ENCODE data around the gene ARSK. TPM values are rescaled to one million over a fixed set of nuclear protein-coding genes. Genes with fewer than 3 reads are reported as not detected.

Gene ARSK
- total and polyA plus RNA-seq, 11 donors, result 1.8 to 5.7 (median 3.5) TPM

GRCh38 chr5:95531491-95531890 lies 23.4 kb upstream of the ARSK start:
- Histone ChIP-seq H3K27me3 (no peaks in the 10 kb centered on the region), H3K27ac (no peak overlapping the region), H3K4me1 (peaks cover 0 to 9% (median 0%) of the 10 kb centered on the region in 12 donors), H3K9me3 (no peaks in the 10 kb centered on the region), H3K36me3 (peaks cover 0 to 96% (median 67%) of the 10 kb centered on the region in 9 donors), H3K4me3 (no peak overlapping the region)
- TF ChIP-seq, protein P1, sequence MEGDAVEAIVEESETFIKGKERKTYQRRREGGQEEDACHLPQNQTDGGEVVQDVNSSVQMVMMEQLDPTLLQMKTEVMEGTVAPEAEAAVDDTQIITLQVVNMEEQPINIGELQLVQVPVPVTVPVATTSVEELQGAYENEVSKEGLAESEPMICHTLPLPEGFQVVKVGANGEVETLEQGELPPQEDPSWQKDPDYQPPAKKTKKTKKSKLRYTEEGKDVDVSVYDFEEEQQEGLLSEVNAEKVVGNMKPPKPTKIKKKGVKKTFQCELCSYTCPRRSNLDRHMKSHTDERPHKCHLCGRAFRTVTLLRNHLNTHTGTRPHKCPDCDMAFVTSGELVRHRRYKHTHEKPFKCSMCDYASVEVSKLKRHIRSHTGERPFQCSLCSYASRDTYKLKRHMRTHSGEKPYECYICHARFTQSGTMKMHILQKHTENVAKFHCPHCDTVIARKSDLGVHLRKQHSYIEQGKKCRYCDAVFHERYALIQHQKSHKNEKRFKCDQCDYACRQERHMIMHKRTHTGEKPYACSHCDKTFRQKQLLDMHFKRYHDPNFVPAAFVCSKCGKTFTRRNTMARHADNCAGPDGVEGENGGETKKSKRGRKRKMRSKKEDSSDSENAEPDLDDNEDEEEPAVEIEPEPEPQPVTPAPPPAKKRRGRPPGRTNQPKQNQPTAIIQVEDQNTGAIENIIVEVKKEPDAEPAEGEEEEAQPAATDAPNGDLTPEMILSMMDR (IDR thresholded peaks at IDR 0.05), result no peak
- DNase-seq, result no peak
- no peak for ATAC-seq
- intact Hi-C loops (cut with DNase I), result loop anchor here in 1 of 10 donors (10.0 kb wide), 1 partner anchor 1643 kb away; no protein-coding TSS in a partner anchor

- H3K4me1 ChIP-seq, result peaks cover 0 to 9% (median 0%) of the 10 kb centered on the region in 12 donors
Observed at GRCh38 chr5:95532415-95532814, 22.5 kb upstream of the ARSK start.

DNA sequence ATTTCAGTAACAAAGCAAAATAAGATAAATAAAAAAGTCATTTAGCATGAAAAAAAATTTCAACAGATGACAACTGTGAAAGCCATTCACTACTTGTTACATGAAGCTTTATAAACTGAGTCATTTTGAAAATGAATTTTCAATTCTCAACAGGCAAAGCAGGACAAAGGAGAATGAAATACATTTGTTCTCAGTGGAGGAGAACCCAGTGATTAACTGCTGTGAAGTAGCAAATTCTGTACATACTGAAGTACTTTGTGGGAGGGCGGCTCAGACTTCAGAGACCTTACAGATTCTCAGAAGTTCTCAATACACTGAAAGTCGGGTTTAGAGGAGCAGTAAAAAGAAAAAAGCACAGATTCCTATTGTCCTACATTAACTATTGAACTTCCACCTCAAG lies 21.8 kb upstream of the ARSK start:
- Histone ChIP-seq H3K4me3 (no peak overlapping the region), H3K4me1 (peaks cover 0 to 9% (median 0%) of the 10 kb centered on the region in 12 donors), H3K27ac (no peak overlapping the region), H3K27me3 (no peaks in the 10 kb centered on the region), H3K36me3 (peaks cover 0 to 95% (median 67%) of the 10 kb centered on the region in 9 donors), H3K9me3 (no peaks in the 10 kb centered on the region)
- intact Hi-C loops (cut with DNase I), result loop anchor here in 1 of 10 donors (10.0 kb wide), 1 partner anchor 1642 kb away; no protein-coding TSS in a partner anchor
- no peak for DNase-seq
- ATAC-seq, result no peak
- TF ChIP-seq, protein P1 (IDR thresholded peaks at IDR 0.05), result no peak
- TF ChIP-seq POLR2A (IDR thresholded peaks at IDR 0.05), result no peak
- 71 to 82% (median 75%) methylated on average over 2 of the region's 2 CpGs for WGBS, 4 donors

More at GRCh38 chr5:95532415-95532814, 22.5 kb upstream of the ARSK start:
- peaks cover 0 to 96% (median 67%) of the 10 kb centered on the region in 9 donors for H3K36me3 ChIP-seq
- intact Hi-C loops (cut with DNase I), result loop anchor here in 1 of 10 donors (10.0 kb wide), 1 partner anchor 1642 kb away; no protein-coding TSS in a partner anchor
- no peak for DNase-seq
- WGBS, 4 donors, result 89 to 96% (median 94%) methylated on average over 2 of the region's 2 CpGs
- H3K9me3 ChIP-seq, result no peaks in the 10 kb centered on the region
- no peaks in the 10 kb centered on the region for H3K27me3 ChIP-seq
- TF ChIP-seq, protein P1 (IDR thresholded peaks at IDR 0.05), result no peak
- no peak for TF ChIP-seq POLR2A (IDR thresholded peaks at IDR 0.05)
- no peak overlapping the region for H3K4me3 ChIP-seq
- no peak for ATAC-seq
- no peak overlapping the region for H3K27ac ChIP-seq

DNA sequence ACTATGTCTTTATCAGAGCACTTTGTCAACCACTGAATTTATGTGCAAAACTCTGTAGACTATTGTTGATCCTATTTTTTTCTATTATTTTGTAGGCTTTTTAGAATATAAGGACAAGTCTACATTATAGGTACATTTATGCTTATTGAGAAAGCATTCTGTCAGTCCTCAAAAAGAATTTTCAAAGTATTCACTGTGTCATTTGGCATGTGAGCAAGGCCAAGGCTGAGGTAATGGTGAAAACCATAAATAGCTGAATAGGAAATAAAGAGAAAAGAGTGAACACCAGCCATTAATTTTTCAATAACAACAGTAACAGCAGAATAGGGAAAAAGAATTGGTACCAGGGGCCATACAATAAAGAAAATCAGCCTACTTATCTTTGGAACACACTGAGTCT lies 21.1 kb upstream of the ARSK start:
- no peak for TF ChIP-seq POLR2A (IDR thresholded peaks at IDR 0.05)
- TF ChIP-seq, protein P1 (IDR thresholded peaks at IDR 0.05), result no peak
- Histone ChIP-seq H3K9me3 (no peaks in the 10 kb centered on the region), H3K4me1 (peaks cover 0 to 9% (median 0%) of the 10 kb centered on the region in 12 donors), H3K27me3 (no peaks in the 10 kb centered on the region), H3K27ac (no peak overlapping the region), H3K4me3 (no peak overlapping the region), H3K36me3 (peaks cover 0 to 95% (median 65%) of the 10 kb centered on the region in 9 donors)
- ATAC-seq (no peak), DNase-seq (no peak)
- intact Hi-C loops (cut with DNase I), result loop anchor here in 1 of 10 donors (10.0 kb wide), 1 partner anchor 1641 kb away; no protein-coding TSS in a partner anchor

All from heart left ventricle (tissue), 16 donors.